ENCODE data around the gene TRMT61A.
A peak's percentile ranks its signal among the peaks of the same experiment; 100 is the strongest.
"Not testable (repeated sequence)": the region's sequence is repeated elsewhere in the genome, so short reads cannot be mapped to it uniquely, and the experiment has no call there.

The TRMT61A gene

GRCh38 chr14:103508521-103509329 is 20.3 kb upstream of the TRMT61A start:
- no peak for DNase-seq (ENCODE audit: low read depth in 2 of 2)

- no peak for DNase-seq (ENCODE audit: low read depth in 2 of 2)
Observed at GRCh38 chr14:103509864-103510723, 18.9 kb upstream of the TRMT61A start.

GRCh38 chr14:103510724-103511693 is 18.0 kb upstream of the TRMT61A start:
- DNase-seq (ENCODE audit: low read depth in 2 of 2) = no peak

- DNase-seq (ENCODE audit: low read depth in 2 of 2) = not testable (repeated sequence)
Observed at GRCh38 chr14:103512180-103512579, 16.8 kb upstream of the TRMT61A start.

DNA sequence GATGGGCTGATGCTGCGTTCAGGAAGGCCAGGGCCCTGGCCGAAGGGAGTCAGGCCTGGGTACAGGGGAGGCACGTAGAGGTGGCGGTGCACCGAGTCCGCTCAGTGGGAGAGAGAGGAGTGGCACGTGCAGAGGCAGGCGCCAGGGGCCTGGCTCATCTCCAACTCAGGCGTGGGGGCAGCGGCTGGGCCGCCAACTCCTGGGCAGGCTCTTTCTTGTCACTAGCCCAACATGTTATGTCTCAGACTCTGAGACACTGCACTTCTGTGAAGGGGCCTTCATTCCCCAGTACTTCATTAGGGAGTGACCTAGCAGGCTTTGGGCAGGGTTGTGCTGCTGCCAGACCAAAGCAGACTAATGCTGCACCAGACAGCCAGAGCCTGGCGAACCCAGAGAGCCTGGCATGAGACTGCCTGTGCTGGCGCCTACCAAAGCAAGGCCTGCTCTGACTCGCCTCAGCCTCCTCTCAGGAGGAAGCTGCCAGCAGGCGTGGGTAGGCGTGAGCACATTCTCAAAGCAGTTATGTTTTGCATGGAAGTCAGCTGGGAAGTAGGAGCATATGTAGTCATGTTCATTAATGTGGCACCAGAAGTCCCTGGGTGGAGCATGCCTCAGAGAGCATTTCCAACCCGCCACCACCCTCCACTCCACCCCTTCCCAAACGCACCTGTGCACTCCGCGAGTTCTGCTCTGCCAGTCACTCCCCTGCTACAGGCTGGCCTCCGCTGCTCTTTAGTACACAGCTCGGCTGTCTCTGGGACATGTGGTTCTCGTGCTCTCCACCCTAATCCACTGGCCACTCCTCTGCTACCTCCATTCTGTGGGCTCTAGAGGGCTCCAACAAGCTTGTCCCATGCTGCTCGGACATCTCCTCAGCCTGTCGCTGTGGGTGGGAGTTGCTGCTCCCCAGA is 16.0 kb upstream of the TRMT61A start:
- DNase-seq (ENCODE audit: low read depth in 2 of 2) = no peak

DNA sequence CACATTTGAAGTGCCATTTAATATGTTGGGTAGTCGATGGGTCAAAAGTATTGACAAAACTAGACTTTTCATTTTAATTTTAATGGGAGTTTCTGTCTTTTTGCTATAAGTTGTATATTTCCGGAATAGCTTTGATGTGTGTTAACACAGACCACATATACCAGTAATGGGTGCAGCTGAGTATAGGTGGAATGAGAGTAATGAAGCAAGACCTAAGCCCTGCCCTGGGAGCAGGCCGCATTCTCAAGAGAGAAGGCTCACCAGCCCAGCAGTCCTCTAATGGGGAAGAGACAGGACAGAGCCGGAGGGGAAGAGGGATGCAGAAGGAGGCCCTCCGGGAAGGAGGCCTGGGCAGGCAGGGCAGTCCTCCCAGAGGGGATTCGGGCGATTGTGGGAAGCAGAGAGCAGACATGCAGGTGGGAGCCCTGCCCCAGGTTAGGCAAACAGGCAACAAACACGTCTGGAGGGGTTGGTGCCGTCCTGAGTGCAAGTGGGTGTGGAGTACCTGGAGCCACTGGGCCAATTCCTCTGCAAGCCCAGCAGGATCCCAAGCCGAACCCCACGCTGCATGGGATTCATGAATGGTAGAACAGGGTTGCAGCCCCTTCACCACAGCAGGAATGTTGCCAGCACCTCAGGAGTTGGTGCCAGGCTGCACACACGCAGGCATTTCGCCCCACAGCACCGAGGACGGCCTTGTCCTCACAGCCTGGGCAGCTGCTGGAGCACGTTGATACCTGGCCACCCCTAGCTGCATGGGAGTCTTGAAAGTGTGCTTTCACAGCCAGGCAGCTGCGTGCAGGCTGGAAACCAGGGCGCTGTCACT is 14.2 kb upstream of the TRMT61A start:
- DNase-seq (ENCODE audit: low read depth in 2 of 2) = no peak

GRCh38 chr14:103516426-103517173 is 12.4 kb upstream of the TRMT61A start:
- DNase-seq (ENCODE audit: low read depth in 2 of 2) = no peak

DNA sequence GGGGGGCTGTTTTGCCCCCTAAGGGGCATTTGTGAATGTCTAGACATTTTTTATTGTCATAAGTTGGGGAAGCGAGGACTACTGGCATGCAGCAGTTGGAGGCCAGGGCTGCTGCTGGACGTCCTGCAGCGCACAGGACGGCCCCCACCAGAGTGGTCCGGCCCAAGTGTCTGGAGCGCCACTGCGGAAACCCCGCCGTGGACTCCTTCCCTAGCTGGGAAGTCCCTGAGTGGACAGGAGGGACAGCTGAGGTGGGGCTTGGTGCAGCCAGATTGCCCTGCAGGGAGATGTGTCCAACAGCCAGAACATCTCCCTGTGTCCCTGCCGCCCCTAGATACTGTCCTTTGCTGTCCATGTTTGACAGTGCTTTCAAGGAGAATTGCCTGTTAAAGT is 11.8 kb upstream of the TRMT61A start:
- DNase-seq (ENCODE audit: low read depth in 2 of 2) = no peak

- DNase-seq (ENCODE audit: low read depth in 2 of 2) = no peak
Observed at GRCh38 chr14:103517721-103518421, 11.1 kb upstream of the TRMT61A start.

GRCh38 chr14:103518422-103519042 is 10.5 kb upstream of the TRMT61A start:
- peak in 1 of 2 donors; percentile 45 for DNase-seq (ENCODE audit: low read depth in 2 of 2)

DNA sequence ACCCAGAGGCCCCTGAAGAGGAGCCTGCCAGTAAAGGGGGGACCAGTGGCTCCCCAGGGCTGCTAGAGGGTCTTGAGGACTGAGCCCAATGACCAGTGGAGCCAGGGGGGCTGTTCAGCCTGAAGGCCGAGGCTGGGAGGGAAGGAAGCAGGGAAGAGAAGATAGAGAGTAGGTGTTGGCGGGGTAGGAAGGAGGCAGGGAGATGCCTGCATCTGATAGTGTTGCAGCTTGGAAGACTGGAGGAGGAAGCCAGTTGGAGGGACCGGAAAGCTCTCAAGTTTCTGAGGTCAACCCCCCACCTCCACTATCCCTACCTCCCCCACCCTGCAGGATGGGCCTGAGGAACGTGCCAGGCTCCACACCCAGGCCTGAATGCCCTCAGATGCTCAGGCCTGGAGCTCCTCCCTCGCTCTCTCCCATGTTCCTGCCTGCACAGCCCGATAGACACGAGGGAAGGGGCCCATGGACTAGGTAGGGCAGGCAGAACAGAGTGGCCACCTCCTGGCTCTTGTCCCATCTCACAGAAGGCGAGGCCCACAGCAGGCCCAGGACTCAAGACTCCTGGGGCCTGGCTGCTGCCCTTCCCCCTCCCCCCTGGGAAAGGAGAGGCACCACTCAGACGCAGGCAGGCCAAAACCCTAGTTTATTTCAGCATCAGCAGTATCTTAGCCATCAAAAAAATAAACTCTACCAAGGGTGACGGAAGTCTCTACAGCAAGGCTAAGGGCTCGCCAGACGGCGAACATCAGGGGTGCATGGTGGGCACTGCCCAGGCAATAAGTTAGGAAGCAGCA is 9.8 kb upstream of the TRMT61A start:
- DNase-seq (ENCODE audit: low read depth in 2 of 2) = no peak

DNA sequence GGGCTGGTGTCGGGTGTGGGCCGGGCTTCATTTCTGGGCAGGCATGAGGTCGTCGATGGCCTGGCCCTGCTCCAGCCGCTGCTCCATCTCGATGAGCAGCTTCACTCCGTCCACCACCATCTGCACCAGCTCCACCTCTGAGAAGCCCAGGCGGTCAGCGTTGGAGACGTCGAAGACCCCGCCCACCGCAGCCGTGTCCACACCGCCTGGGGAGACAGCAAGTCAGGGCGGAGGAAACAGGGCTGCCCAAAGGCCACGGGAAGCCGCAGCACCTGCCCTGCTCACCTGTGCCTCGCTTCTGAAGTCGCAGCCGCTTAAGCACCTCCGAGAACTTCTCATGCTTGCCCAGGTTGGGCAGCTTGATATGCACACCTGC is 9.2 kb upstream of the TRMT61A start:
- DNase-seq (ENCODE audit: low read depth in 2 of 2) = no peak

DNA sequence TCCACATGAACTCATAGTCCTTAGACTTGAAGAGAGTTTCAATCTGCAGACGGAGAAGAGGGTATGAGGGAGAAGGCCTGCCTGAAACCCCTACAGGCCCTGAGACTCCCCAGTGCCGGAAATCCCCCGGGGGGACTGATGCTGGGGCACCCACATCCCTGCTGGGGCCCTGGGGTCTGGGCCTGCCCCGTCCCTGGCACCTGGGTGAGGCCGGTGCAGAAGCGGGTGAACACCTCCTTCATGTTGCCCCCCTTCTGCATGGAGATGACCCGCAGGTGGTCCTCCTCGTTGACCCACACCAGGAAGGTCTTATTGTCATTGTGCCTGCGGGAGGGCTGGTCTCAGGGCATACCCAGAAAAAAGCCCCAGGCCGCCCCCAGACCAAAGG is 8.7 kb upstream of the TRMT61A start:
- DNase-seq (ENCODE audit: low read depth in 2 of 2) = no peak

DNA sequence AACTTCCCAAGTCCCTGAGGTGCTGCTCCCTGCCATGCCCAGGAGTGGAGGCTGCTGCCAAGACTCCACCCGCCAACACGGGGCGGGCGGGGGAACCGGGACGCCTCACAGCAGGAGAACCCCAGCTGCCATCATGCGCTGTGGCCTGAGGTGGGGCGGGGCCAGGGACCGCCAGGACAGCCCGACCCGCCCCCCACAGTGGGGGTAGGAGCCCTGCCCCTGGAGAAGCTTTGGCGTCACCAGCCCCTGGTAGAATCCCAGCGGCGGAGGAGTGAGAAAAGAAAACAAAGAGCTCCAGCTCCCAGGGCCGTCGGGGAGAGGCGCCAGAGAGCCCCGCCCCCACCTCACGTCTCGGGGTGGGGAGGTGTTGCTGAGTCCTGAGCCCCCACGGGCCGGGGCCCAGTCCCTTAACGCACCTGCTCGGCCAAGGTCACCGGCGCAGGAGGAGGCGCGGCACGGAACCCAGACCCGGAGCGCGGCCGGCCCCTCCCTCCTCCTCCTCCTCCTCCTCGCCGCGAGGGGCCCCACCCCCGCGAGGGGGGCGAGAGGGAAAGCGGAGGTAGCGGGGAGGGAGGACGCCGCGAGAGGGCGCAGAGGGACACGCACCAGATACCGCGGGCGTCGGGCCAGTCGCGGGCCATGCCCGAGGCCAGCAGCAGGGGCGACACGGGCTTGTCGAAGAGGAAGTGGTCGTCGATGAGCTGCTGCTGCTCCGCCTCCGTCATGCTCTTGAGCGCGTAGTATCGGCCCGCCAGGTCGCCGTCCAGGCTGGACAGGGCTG is 8.1 kb upstream of the TRMT61A start:
- peak in 1 of 2 donors; percentile 33 for DNase-seq (ENCODE audit: low read depth in 2 of 2)

DNA sequence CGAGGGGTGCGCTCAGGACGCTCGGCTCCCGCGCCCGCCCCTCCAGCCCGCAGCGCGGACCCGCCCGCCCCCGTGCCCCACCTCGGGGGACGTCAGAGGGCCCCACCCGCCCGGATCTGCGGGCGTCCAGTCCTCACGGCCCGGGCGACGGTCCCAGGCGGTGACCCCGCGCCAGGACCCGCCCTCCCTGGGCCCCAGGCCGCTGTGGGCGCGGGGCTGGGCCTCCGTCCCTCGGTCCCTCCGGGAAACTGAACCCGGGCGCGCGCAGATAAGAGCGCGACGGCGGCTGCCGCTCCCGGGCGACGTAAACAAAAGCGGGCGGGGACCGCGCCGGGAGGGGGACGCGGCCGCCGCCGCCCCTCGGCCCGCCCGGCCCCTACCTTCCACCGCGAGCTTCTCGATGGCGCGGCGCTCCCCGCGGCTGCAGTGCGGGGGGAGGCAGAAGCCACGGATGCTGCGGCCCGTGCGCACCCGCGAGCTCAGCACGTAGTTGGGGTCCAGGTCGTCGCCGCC is 7.5 kb upstream of the TRMT61A start:
- no peak for DNase-seq (ENCODE audit: low read depth in 2 of 2)

DNA sequence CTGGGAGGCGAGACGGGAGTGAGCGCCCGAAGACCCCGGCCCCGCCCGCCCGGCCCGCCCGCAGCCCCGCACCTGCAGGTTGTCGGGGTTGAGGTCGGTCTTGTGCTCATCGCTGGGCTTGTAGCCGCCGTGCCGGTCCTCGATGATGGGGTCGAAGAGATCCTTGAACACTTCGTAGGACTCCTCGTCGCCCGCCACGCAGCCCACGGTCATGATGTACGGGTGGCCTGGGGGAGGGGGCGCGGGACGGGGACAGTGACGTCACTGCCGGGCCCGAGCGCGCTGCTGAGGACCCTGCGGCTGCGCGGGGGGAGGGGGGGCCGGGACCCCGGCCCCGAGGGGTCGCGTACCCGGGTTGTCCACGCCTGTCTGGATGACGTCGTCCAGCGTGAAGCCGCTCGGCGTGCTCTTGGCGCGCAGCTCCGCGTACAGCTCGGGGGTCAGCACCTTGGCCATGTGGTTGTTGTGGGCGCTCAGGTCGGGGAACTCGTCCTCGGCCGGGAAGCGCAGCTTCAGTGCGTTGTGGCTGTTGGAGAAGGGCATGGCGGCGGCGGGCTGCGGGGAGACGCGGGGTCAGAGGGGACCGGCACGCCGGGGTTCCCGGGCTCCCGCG is 6.9 kb upstream of the TRMT61A start:
- no peak for DNase-seq (ENCODE audit: low read depth in 2 of 2)

Data from stimulated activated CD4-positive, alpha-beta T cell treated with anti-CD3 and anti-CD28 coated beads, Interleukin-1b, Interleukin-23, amount 100 ng/mL, for 1 hour (primary cell).